ENCODE data around the gene KRT86. TPM values are rescaled to one million over a fixed set of nuclear protein-coding genes. Genes with fewer than 3 reads are reported as not detected.

Gene KRT86
- polyA plus RNA-seq, 1 of the 3 experiments (the other 2 are of a cell fraction), result 0.56 TPM

- no peak for DNase-seq
Measured at GRCh38 chr12:52228931-52229330, 45.5 kb upstream of the KRT86 start.

More at GRCh38 chr12:52228931-52229330, 45.5 kb upstream of the KRT86 start:
- TF ChIP-seq MEF2A (IDR thresholded peaks at IDR 0.05; ENCODE audit: borderline replicate concordance, low read depth) (no peak), SIN3A (IDR thresholded peaks at IDR 0.05; ENCODE audit: borderline replicate concordance, low read depth, low read length) (no peak), CTCF (IDR thresholded peaks at IDR 0.05) (no peak), TEAD4 (IDR thresholded peaks at IDR 0.05; ENCODE audit: borderline replicate concordance, insufficient read depth) (no peak), JUND (IDR thresholded peaks at IDR 0.05) (no peak), RXRA (IDR thresholded peaks at IDR 0.05; ENCODE audit: borderline replicate concordance, low read depth) (no peak), EZH2phosphoT487 (IDR thresholded peaks at IDR 0.05; ENCODE audit: borderline replicate concordance, low read depth) (no peak), FOXJ3 (CRISPR knock-in tag; IDR thresholded peaks at IDR 0.05) (no peak), FOXM1 (IDR thresholded peaks at IDR 0.05; ENCODE audit: low read depth) (no peak), TAF1 (IDR thresholded peaks at IDR 0.05; ENCODE audit: borderline replicate concordance, low read depth, low read length) (no peak), ELF1 (IDR thresholded peaks at IDR 0.05) (no peak), REST (IDR thresholded peaks at IDR 0.05; ENCODE audit: low read depth, low read length) (no peak), TCF12 (IDR thresholded peaks at IDR 0.05) (no peak), FOSL2 (IDR thresholded peaks at IDR 0.05; ENCODE audit: borderline replicate concordance, low read depth) (no peak), USF1 (IDR thresholded peaks at IDR 0.05; ENCODE audit: borderline replicate concordance, low read depth) (no peak)
- Histone ChIP-seq H3K4me1 (ENCODE audit: control insufficient read depth in 1 of 2, insufficient read depth in 2 of 2, low read depth in 1 of 2, low read length in 1 of 2) (peaks cover 0 to 19% of the 10 kb centered on the region in 2 experiments; a peak in 3 of 4 replicates), H3K36me3 (replicated peaks in 1 of 2; ENCODE audit: control insufficient read depth in 1 of 2, insufficient read depth in 2 of 2, low read length in 1 of 2) (no peaks in the 10 kb centered on the region), H3K4me2 (no peak overlapping the region), H3K79me2 (ENCODE audit: insufficient read depth) (no peaks in the 10 kb centered on the region), H3K9me3 (peaks cover 4% of the 10 kb centered on the region; the same call in 1 of the 2 replicates), H3K27ac (ENCODE audit: low read depth in 2 of 2, low read length in 1 of 2) (peak overlapping the region in 1 of 2 experiments; percentile 97; a peak in 2 of 4 replicates), H3K27me3 (ENCODE audit: insufficient read depth) (no peaks in the 10 kb centered on the region), H2AFZ (ENCODE audit: low read depth) (no peak overlapping the region), H3K9me2 (no peaks in the 10 kb centered on the region), H3K9ac (no peak overlapping the region), H4K20me1 (ENCODE audit: insufficient read depth) (no peaks in the 10 kb centered on the region), H3F3A (replicated peaks; ENCODE audit: insufficient read depth) (peaks cover 39% of the 10 kb centered on the region), H3K4me3 (ENCODE audit: low read depth in 2 of 2, low read length in 1 of 2) (no peak overlapping the region)
- ChIA-PET CTCF (interaction anchor here (0.6 to 0.9 kb wide), 2 partner anchors 8 to 141 kb away, joined by 3 read pairs; no protein-coding TSS in a partner anchor), POLR2A (no interaction called here)
- WGBS (ENCODE audit: low lambda C conversion rate), result 95% methylated on average over 5 of the region's 6 CpGs
